ENCODE measurements around the gene ZNF501.
A peak's percentile ranks its signal among the peaks of the same experiment; 100 is the strongest.

ZNF501 gene
- 0.24 to 6.9 reads per million in 2 donors for total RNA-seq

GRCh38 chr3:44729384-44729910, at the start of gene ZNF501:
Gene ZNF501, plus strand, starts transcription at chr3:44729635. Its CDS starts 4,787 bp downstream, at chr3:44734422.
- DNase-seq: peak; percentile 68

GRCh38 chr3:44680921-44681455, 48.4 kb upstream of the ZNF501 start:
- no peak for DNase-seq

GRCh38 chr3:44682182-44682896, 47.1 kb upstream of the ZNF501 start:
- DNase-seq: no peak

GRCh38 chr3:44685128-44685800, 44.2 kb upstream of the ZNF501 start:
- no peak for DNase-seq

- no peak for DNase-seq
Observed at GRCh38 chr3:44687898-44688297, 41.5 kb upstream of the ZNF501 start.

GRCh38 chr3:44712455-44713075, 16.9 kb upstream of the ZNF501 start, which contains the start of gene ZNF502:
Gene ZNF502, plus strand, starts transcription at chr3:44712660. Its CDS starts 7,602 bp downstream, at chr3:44720262.
- peak; percentile 21 for DNase-seq

GRCh38 chr3:44721231-44722102, 8.0 kb upstream of the ZNF501 start:
- DNase-seq: no peak

GRCh38 chr3:44722103-44722401, 7.4 kb upstream of the ZNF501 start:
- DNase-seq: no peak

- DNase-seq: no peak
Observed at GRCh38 chr3:44734646-44735168, 5.3 kb downstream of the ZNF501 start.

- no peak for DNase-seq
Observed at GRCh38 chr3:44761101-44761423, 31.6 kb downstream of the ZNF501 start.

GRCh38 chr3:44761424-44762169, 32.2 kb downstream of the ZNF501 start, which contains the start of the genes KIAA1143 and KIF15:
Gene KIAA1143, minus strand, starts transcription at chr3:44761619. Its CDS starts 17 bp downstream, at chr3:44761602.
Gene KIF15, plus strand, starts transcription at chr3:44761794. Its CDS starts 72 bp downstream, at chr3:44761866.
- peak; percentile 98 for DNase-seq

- no peak for DNase-seq
Observed at GRCh38 chr3:44762170-44762677, 32.8 kb downstream of the ZNF501 start.

- no peak for DNase-seq
Observed at GRCh38 chr3:44762690-44763089, 33.3 kb downstream of the ZNF501 start.

GRCh38 chr3:44764248-44764647, 34.8 kb downstream of the ZNF501 start:
- no peak for DNase-seq

GRCh38 chr3:44771424-44772098, 42.1 kb downstream of the ZNF501 start:
- DNase-seq: no peak

- DNase-seq: no peak
Observed at GRCh38 chr3:44772099-44772442, 42.6 kb downstream of the ZNF501 start.

GRCh38 chr3:44782891-44783290, 53.5 kb downstream of the ZNF501 start:
- DNase-seq: no peak

All from T-helper 9 cell (primary cell).